Astrocyte of the cerebellum (primary cell): ENCODE measurements around the gene PXN.
"Not testable (repeated sequence)": the region's sequence is repeated elsewhere in the genome, so short reads cannot be mapped to it uniquely, and the experiment has no call there.

ENCODE experiments used
- DNase-seq: peaks from one replicate; pipeline ENCODE4 v3.0.0-alpha.2; 2011; ENCODE audit warnings: low read depth
- H3K4me3 ChIP-seq: 2 replicates; pipeline ENCODE4 v1.5.1; 2011; ENCODE audit warnings: mild to moderate bottlenecking, low read depth, low read length, moderate library complexity
- in situ Hi-C: cut with HindIII; loops from 2 replicates; pipeline ENCODE4 v1.10.0; 2017; ENCODE audit warnings: low sequenced_read_pairs
- TF ChIP-seq, protein P1 (sequence below): IDR thresholded peaks from 2 replicates; pipeline ENCODE4 v1.5.1; 2012; ENCODE audit warnings: low read length, low read depth, moderate library complexity, mild to moderate bottlenecking; ENCODE audit errors: missing control alignments

PXN gene

DNA sequence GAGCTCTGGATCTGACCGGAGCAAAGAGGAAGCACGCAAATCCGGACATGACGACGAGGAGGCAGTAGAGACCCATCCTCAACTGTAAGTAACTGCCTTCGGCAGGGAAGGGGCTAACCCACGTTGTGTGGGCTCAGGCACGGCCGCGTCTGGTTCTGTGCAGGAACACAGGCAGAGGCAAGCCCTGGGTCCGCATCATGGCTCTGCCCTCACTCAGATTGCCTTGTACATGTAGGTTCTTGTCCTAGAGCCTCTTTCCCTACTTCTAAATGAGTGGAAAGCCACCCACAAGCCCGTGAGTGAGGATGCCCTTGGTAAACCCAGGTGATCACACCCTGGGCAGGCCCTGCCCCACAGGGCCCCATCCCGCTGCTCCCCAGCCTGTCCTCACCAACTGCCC, 55.7 kb downstream of the PXN start:
- H3K4me3 ChIP-seq: no peak overlapping the region
- TF ChIP-seq, protein P1, sequence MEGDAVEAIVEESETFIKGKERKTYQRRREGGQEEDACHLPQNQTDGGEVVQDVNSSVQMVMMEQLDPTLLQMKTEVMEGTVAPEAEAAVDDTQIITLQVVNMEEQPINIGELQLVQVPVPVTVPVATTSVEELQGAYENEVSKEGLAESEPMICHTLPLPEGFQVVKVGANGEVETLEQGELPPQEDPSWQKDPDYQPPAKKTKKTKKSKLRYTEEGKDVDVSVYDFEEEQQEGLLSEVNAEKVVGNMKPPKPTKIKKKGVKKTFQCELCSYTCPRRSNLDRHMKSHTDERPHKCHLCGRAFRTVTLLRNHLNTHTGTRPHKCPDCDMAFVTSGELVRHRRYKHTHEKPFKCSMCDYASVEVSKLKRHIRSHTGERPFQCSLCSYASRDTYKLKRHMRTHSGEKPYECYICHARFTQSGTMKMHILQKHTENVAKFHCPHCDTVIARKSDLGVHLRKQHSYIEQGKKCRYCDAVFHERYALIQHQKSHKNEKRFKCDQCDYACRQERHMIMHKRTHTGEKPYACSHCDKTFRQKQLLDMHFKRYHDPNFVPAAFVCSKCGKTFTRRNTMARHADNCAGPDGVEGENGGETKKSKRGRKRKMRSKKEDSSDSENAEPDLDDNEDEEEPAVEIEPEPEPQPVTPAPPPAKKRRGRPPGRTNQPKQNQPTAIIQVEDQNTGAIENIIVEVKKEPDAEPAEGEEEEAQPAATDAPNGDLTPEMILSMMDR: no peak
- in situ Hi-C loops: no loop called here
- DNase-seq: no peak

DNA sequence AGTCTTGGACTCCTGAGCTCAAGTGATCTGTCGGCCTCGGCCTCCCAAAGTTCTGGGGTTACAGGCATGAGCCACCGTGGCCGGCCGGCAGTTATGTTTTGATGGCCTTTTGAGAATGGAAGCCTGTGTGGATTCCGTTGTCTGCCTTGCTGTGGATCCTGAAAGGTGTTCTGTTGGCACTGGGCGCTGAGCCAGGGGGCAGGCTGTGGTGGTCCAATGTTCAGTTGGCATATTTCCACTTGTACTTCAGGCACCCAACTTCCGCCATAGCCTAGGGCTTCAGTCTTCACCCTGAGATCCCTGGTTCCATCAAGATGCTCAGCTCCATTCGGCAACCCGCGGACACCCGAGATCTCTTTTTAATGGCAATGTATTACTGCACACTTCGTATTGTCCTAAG, 58.3 kb downstream of the PXN start:
- TF ChIP-seq, protein P1: no peak
- in situ Hi-C loops: no loop called here
- DNase-seq: no peak
- no peak overlapping the region for H3K4me3 ChIP-seq

DNA sequence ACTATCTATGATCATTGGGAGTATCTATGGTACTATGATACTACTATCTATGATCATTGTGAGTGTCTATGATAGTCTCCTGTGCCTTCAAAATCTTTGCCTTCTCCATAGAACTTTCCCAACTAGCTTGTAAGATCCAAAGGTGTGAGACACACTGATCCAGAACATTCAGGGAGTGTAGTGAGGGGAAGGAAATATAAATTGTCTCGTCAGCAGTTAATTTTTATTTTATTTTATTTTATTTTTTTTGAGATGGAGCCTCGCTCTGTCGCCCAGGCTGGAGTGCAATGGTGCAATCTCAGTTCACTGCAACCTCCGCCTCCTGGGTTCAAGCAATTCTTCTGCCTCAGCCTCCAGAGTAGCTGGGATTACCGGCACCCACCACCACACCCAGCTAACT, 58.7 kb downstream of the PXN start:
- DNase-seq, in situ Hi-C loops: not testable (repeated sequence)

DNA sequence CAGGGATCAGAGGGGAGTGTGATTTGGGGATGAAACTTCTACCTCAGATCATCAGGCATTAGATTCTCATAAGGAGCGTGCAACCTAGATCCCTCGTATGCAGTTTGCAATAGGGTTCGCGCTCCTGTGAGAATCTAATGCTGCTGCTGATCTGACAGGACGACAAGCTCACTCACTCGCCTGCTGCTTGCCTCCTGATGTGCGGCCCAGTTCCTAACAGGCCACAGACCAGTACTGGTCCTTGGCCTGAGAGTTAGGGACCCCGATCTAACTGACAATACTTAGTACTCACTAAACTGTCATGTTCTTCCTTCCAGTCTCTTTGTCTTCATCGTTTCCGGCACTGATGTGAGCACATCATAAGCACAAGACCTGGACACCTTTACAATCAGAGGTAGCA, 59.3 kb downstream of the PXN start:
- in situ Hi-C loops: no loop called here
- H3K4me3 ChIP-seq: no peak overlapping the region
- TF ChIP-seq, protein P1: no peak
- no peak for DNase-seq

More for the DNA sequence above, 58.7 kb downstream of the PXN start:
- H3K4me3 ChIP-seq: not testable (repeated sequence)

DNA sequence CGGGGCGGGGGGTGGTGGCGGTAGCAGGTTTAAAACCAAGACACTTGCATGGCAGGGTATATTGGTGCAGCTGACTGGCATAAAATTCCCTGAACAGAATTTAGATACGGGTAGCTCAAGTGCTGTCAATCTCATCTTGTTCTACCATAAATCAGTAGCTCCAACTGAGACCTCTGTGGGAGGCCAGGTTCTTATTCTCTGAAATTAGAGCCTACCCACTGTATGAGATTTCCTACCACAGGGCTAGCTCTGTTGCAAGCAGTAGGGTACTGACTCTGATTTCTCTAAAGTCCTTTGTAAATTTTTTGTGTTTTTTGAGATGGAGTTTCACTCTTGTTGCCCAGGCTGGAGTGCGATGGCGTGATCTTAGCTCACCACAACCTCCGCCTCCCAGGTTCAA, 61.4 kb downstream of the PXN start:
- no peak overlapping the region for H3K4me3 ChIP-seq
- in situ Hi-C loops: no loop called here
- DNase-seq: no peak
- TF ChIP-seq, protein P1: no peak

DNA sequence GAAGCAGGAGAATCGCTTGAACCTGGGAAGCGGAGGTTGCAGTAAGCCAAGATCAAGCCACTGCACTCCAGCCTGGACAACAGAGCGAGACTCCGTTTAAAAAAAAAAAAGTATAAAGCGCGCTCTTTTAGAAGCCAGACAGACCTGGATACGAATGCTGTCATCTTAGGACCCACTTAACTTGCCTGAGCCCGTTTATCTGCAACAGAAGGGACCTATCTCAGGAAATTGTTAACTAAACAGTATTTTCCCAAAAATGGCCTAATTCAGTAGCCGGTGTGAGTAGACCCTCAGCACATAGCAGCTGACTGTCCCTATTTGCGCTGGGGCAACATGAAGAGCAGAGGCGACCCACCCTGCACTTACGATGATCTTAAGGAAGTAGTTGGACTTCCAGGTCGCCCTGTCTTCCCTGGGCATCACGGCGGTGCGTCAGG, 65.1 kb downstream of the PXN start:
- no peak for DNase-seq
- TF ChIP-seq, protein P1: no peak
- in situ Hi-C loops: no loop called here
- peak overlapping the region; percentile 91 for H3K4me3 ChIP-seq

DNA sequence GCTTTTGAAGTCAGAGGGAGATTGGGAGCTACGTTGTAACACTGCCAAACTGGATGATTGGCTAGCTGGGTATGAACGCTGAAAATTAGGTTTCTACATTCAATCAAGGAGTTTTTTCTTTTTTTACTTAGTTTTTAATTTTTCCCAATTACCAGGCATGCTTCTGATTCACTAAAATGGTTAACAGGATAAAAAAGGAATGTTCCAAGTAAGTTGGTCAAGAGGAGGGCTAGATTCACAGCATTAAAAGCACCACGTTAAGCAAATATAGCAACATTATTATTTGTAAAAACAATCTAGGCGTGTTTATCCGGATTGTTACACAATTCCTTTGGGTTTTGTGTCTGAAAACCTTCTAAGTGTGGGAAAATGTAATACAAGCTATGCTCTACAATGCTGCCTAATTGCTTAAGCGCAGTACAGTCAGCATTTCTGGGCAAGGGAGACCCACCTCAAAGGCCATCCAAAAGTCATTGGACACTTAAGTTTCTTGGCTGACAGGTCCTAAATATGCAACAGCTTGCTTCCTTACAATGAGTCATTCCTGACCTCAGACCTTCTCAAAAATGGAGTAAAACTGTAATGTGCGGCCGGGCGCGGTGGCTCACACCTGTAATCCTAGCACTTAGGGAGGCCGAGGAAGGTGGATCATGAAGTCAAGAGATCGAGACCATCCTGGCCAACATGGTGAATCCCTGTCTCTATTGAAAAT, 65.8 kb downstream of the PXN start:
- DNase-seq: peak; percentile 76
- H3K4me3 ChIP-seq: peak overlapping the region; percentile 91
- TF ChIP-seq, protein P1: no peak
- in situ Hi-C loops: no loop called here
